SK-N-SH (cell line): ENCODE data around the gene PPP1R10. TPM values are rescaled to one million over a fixed set of nuclear protein-coding genes. Genes with fewer than 3 reads are reported as not detected.

Source experiments
- CTCF ChIA-PET: fragments of 300-600, 350-600 bp; formaldehyde crosslinking; extraction: SDS; loops from one replicate; lab custom pipeline; 2021; lab: Yijun Ruan, JAX
- POLR2A ChIA-PET: fragments of 350-600 bp; sonication (Branson Sonifier 250); formaldehyde crosslinking; extraction: SDS; loops from one replicate; lab custom pipeline; 2020; ENCODE audit warnings: antibody characterized with exemption, inconsistent platforms; lab: Yijun Ruan, JAX
- DNase-seq: peaks from one replicate; pipeline ENCODE4 v3.0.0; 2012
- H2AFZ ChIP-seq: fragments of 200-600 bp; sonication (generic); 2 replicates; pipeline ENCODE4 v1.8.1; 2016; ENCODE audit warnings: antibody characterized with exemption, mild to moderate bottlenecking, low read depth
- H3F3A ChIP-seq: fragments of 200-600 bp; sonication (generic); replicated peaks from 2 replicates; pipeline ENCODE3; 2016; ENCODE audit warnings: antibody characterized with exemption, mild to moderate bottlenecking; ENCODE audit not compliant: insufficient read depth
- H3K27ac ChIP-seq, 2 experiments: fragments of 200-500 bp in 1 of 2; fragments of 200-600 bp in 1 of 2; sonication (Bioruptor generic) in 1 of 2; sonication (generic), shearing (Covaris generic) in 1 of 2; 2 replicates each; pipeline versions ENCODE4 v1.5.1 to v1.6.1; 2014 to 2016; ENCODE audit warnings: low read depth in 2 of 2, inconsistent platforms in 1 of 2, low read length in 1 of 2, mild to moderate bottlenecking in 1 of 2, mixed read lengths in 1 of 2
- H3K27me3 ChIP-seq: fragments of 200-600 bp; sonication (generic), shearing (Covaris generic); 2 replicates; pipeline ENCODE4 v1.6.1; 2016; ENCODE audit warnings: mixed run types; ENCODE audit not compliant: insufficient read depth
- H3K36me3 ChIP-seq, 2 experiments: fragments of 200-500 bp in 1 of 2; fragments of 200-600 bp in 1 of 2; sonication (Bioruptor generic) in 1 of 2; sonication (generic) in 1 of 2; replicated peaks in 1 of 2; 2 replicates each; pipeline versions ENCODE3 to v1.5.1; 2014 to 2016; ENCODE audit warnings: low read length in 1 of 2, mild to moderate bottlenecking in 1 of 2; ENCODE audit not compliant: insufficient read depth in 2 of 2, control insufficient read depth in 1 of 2
- H3K4me1 ChIP-seq, 2 experiments: fragments of 200-500 bp in 1 of 2; fragments of 200-600 bp in 1 of 2; sonication (Bioruptor generic) in 1 of 2; sonication (generic), shearing (Covaris generic) in 1 of 2; 2 replicates each; pipeline versions ENCODE4 v1.5.1 to v1.6.1; 2014 to 2016; ENCODE audit warnings: low read depth in 1 of 2, low read length in 1 of 2, mixed run types in 1 of 2; ENCODE audit not compliant: insufficient read depth in 2 of 2, control insufficient read depth in 1 of 2
- H3K4me2 ChIP-seq: fragments of 200-600 bp; sonication (generic), shearing (Covaris generic); 2 replicates; pipeline ENCODE4 v1.6.1; 2017; ENCODE audit warnings: mixed run types
- H3K4me3 ChIP-seq, 2 experiments: fragments of 200-500 bp in 1 of 2; fragments of 200-600 bp in 1 of 2; sonication (Bioruptor generic) in 1 of 2; sonication (generic), shearing (Covaris generic) in 1 of 2; 2 replicates each; pipeline versions ENCODE4 v1.5.1 to v1.8.1; 2014 to 2016; ENCODE audit warnings: low read depth in 2 of 2, inconsistent platforms in 1 of 2, low read length in 1 of 2, mild to moderate bottlenecking in 1 of 2, mixed read lengths in 1 of 2, moderate library complexity in 1 of 2
- H3K79me2 ChIP-seq: fragments of 200-600 bp; sonication (generic); 2 replicates; pipeline ENCODE4 v1.8.1; 2017; ENCODE audit warnings: mild to moderate bottlenecking; ENCODE audit not compliant: insufficient read depth
- H3K9ac ChIP-seq: fragments of 200-600 bp; sonication (generic); 2 replicates; pipeline ENCODE4 v1.6.1; 2017; ENCODE audit warnings: mixed run types
- H3K9me2 ChIP-seq: fragments of 200-600 bp; sonication (generic); 2 replicates; pipeline ENCODE4 v1.6.1; 2017; ENCODE audit warnings: mixed run types
- H3K9me3 ChIP-seq: fragments of 200-600 bp; sonication (generic); 2 replicates; pipeline ENCODE4 v1.6.1; 2017; ENCODE audit warnings: mixed run types, mild to moderate bottlenecking, moderate library complexity
- H4K20me1 ChIP-seq: fragments of 200-600 bp; sonication (generic); 2 replicates; pipeline ENCODE4 v1.6.1; 2017; ENCODE audit warnings: mild to moderate bottlenecking, mixed run types; ENCODE audit not compliant: insufficient read depth
- CTCF ChIP-seq: fragments of 200-600 bp; sonication (generic); IDR thresholded peaks from 2 replicates; pipeline ENCODE4 v1.6.1; 2017; ENCODE audit warnings: antibody characterized with exemption, mild to moderate bottlenecking, moderate library complexity
- ELF1 ChIP-seq: IDR thresholded peaks from 2 replicates; pipeline ENCODE4 v1.4.0; 2012
- FOSL2 ChIP-seq: IDR thresholded peaks from 2 replicates; pipeline ENCODE4 v1.4.0; 2012; ENCODE audit warnings: low read depth, mild to moderate bottlenecking, moderate library complexity, borderline replicate concordance
- JUND ChIP-seq: IDR thresholded peaks from 2 replicates; pipeline ENCODE4 v1.4.0; 2012
- PBX3 ChIP-seq: IDR thresholded peaks from 2 replicates; pipeline ENCODE4; 2012
- POLR2AphosphoS5 ChIP-seq: IDR thresholded peaks from 2 replicates; pipeline ENCODE4 v1.6.1; 2012; ENCODE audit warnings: low read depth, low read length
- WGBS: methylation state at CpG from one replicate; pipeline ENCODE4 v1.1.6; 2017; ENCODE audit warnings: low lambda C conversion rate; 5-methylcytosine and 5-hydroxymethylcytosine counted together
- polyA plus RNA-seq, 3 experiments: library from polyadenylated mRNA; depleted of rRNA; stranded (reverse); fragments of >200 nt; gene quantifications; 2 replicates each; pipeline ENCODE4 v1.2.3, GENCODE V29; 2012

The PPP1R10 gene
- polyA plus RNA-seq, 1 of the 3 experiments (the other 2 are of a cell fraction), result 16.8 TPM

GRCh38 chr6:30614044-30614842, 2.8 kb downstream of the PPP1R10 start:
- Histone ChIP-seq H3K36me3 (peaks cover 31 to 43% of the 10 kb centered on the region in 2 experiments), H4K20me1 (peaks cover 16% of the 10 kb centered on the region), H3K9me2 (no peaks in the 10 kb centered on the region), H3K9ac (peak overlapping the region; percentile 99), H3K4me3 (peak overlapping the region; percentile 56 to 78)
- POLR2A ChIA-PET, result interaction anchor here (0.6 to 4.7 kb wide), 20 partner anchors 12 to 927 kb away, joined by 3 to 32 read pairs (median 5); partner anchors contain the start of genes ABCF1, ATAT1, C6orf136 and DDX39B
- TF ChIP-seq CTCF (no peak), POLR2AphosphoS5 (peak; percentile 40; the same call in 1 of the 2 replicates)
- TF ChIP-seq, all 33 proteins: peak for 1
- Histone ChIP-seq H3K79me2 (peaks cover 74% of the 10 kb centered on the region), H3K4me2 (peak overlapping the region; percentile 85), H3K27ac (peak overlapping the region; percentile 96 to 98), H3K27me3 (no peaks in the 10 kb centered on the region), H3K9me3 (no peaks in the 10 kb centered on the region), H2AFZ (no peak overlapping the region), H3F3A (peaks cover 48% of the 10 kb centered on the region), H3K4me1 (peaks cover 25 to 32% of the 10 kb centered on the region in 2 experiments)
- no peak for DNase-seq
- WGBS, result 35% methylated on average over 8 of the region's 8 CpGs
- CTCF ChIA-PET, result interaction anchor here (1.2 to 3.8 kb wide), 7 partner anchors 9 to 109 kb away, joined by 3 to 33 read pairs (median 7); no protein-coding TSS in a partner anchor

GRCh38 chr6:30613251-30614043, 3.6 kb downstream of the PPP1R10 start:
- Histone ChIP-seq H3K36me3 (peaks cover 38 to 49% of the 10 kb centered on the region in 2 experiments), H3K4me1 (peaks cover 24 to 26% of the 10 kb centered on the region in 2 experiments), H3K27ac (peak overlapping the region; percentile 96 to 98), H3F3A (peaks cover 48% of the 10 kb centered on the region), H3K9me2 (no peaks in the 10 kb centered on the region), H3K4me2 (peak overlapping the region; percentile 85), H3K9me3 (no peaks in the 10 kb centered on the region), H4K20me1 (peaks cover 16% of the 10 kb centered on the region), H3K4me3 (peak overlapping the region; percentile 56 to 78; a peak in 2 of 4 replicates), H2AFZ (no peak overlapping the region), H3K27me3 (no peaks in the 10 kb centered on the region), H3K9ac (peak overlapping the region; percentile 99; the same call in 1 of the 2 replicates), H3K79me2 (peaks cover 74% of the 10 kb centered on the region)
- POLR2A ChIA-PET, result interaction anchor here (0.5 to 4.7 kb wide), 10 partner anchors 10 to 1095 kb away, joined by 3 to 32 read pairs (median 6); partner anchors contain the start of genes ABCF1, MDC1 and PRR3
- CTCF ChIA-PET, result interaction anchor here (0.7 to 3.8 kb wide), 14 partner anchors 10 to 163 kb away, joined by 3 to 33 read pairs (median 4); partner anchors contain the start of gene DHX16
- TF ChIP-seq PBX3 (peak; percentile 41), FOSL2 (peak; percentile 24; the same call in 1 of the 2 replicates), JUND (peak; percentile 40; the same call in 1 of the 2 replicates), ELF1 (no peak)
- no peak for DNase-seq
